Left lung (tissue), 10 donors: ENCODE data around the gene KLHL25. TPM values are rescaled to one million over a fixed set of nuclear protein-coding genes. Genes with fewer than 3 reads are reported as not detected.

Experiments
- ATAC-seq: fragments of 200-7000 bp; cut with Tn5 transposase; one replicate; pipeline ENCODE4 v1.9.1; 2020; ENCODE audit warnings: moderate library complexity
- DNase-seq, 4 donors: peaks; one replicate each; pipeline ENCODE4 v3.0.0-alpha.2; 2013 to 2020
- H3K27ac ChIP-seq, 2 donors: fragments of 200-600 bp; sonication (generic) in 1 of 2; one replicate each; pipeline versions ENCODE4 v1.5.0 to v1.8.0; 2020 to 2021
- H3K27me3 ChIP-seq, 2 donors: fragments of 200-600 bp; sonication (generic) in 1 of 2; one replicate each; pipeline versions ENCODE4 v1.5.0 to v1.8.0; 2020 to 2021
- H3K36me3 ChIP-seq, 2 donors: fragments of 200-600 bp; sonication (generic) in 1 of 2; one replicate each; pipeline versions ENCODE4 v1.5.0 to v1.8.0; 2020 to 2021
- H3K4me1 ChIP-seq, 2 donors: fragments of 200-600 bp; one replicate each; pipeline ENCODE4 v1.8.0; 2021
- H3K4me3 ChIP-seq, 2 donors: fragments of 200-600 bp; sonication (generic) in 1 of 2; one replicate each; pipeline versions ENCODE4 v1.5.0 to v1.8.0; 2020 to 2021; ENCODE audit warnings: mild to moderate bottlenecking in 1 of 2
- H3K9me3 ChIP-seq, 2 donors: fragments of 200-600 bp; sonication (generic) in 1 of 2; one replicate each; pipeline versions ENCODE4 v1.5.0 to v1.8.0; 2020 to 2021
- intact Hi-C, 2 donors: fragments of 100-400 bp; cut with DNase I; formaldehyde crosslinking; loops; one replicate each; pipeline versions ENCODE4 v1.11.2 to v1.14.2; 2022
- polyA plus RNA-seq, 6 donors: library from polyadenylated mRNA; unstranded; fragments of 120-200 nt; gene quantifications; one replicate each; pipeline ENCODE4 v1.2.1, GENCODE V29; 2013; ENCODE audit not compliant: insufficient read length in 6 of 6
- total RNA-seq, 2 donors: library from RNA; stranded (reverse); fragmentation: NEBNext Ultra II Directional; extraction: Animal tissue kit (Norgen Biotek cat#: 25700); gene quantifications; one replicate each; pipeline ENCODE4 v1.2.1, GENCODE V29; 2021
- TF ChIP-seq, protein P1 (sequence below), 2 donors: fragments of 200-600 bp; sonication (generic) in 1 of 2; IDR thresholded peaks; one replicate each; pipeline versions ENCODE4 v1.5.0 to v1.8.0; 2021; ENCODE audit warnings: antibody characterized with exemption in 2 of 2
- donor health status: DM: no; HTN: yes; CAD: no.
- donor health status: DM: no; HTN: no; CAD: no.

The KLHL25 gene
- total and polyA plus RNA-seq, 8 donors, result 4.4 to 7.9 (median 6.0) TPM

DNA sequence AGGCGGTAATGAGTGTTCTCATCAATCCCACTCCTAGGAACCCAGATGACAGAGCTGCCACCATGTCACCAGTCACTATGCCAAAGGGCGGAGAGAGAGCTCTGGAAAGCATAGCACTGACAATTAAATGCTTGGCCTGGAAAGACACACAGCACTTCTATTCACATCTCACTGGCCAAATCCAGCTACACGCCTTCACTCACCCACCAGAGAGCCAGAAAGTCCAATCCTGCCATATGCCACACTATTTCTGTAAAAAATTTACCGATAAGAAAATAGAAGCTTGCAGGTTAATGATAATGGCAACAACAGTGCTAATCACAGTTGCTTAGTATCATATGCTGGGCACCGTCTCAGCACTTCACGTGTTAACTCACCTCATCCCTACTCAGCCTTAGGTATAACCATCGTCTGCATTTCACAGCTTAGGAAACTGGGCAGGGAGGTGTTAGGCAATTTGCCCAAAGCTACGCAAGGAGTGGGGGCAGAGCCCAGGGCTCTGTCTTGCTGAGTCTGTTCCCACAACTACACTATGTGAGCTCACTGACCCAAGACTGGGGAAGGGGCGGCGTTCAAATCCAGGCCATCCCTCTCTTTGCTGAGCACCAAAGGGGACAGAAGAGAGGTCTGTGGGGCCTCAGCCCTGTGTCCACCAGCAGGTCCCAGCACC, 16.5 kb downstream of the KLHL25 start:
- peak; percentile 27 for ATAC-seq
- Histone ChIP-seq H3K4me3 (no peak overlapping the region), H3K36me3 (no peaks in the 10 kb centered on the region), H3K27ac (no peak overlapping the region), H3K9me3 (no peaks in the 10 kb centered on the region), H3K4me1 (peaks cover 0 to 22% of the 10 kb centered on the region in 2 donors), H3K27me3 (no peaks in the 10 kb centered on the region)
- DNase-seq, result peak in 1 of 4 donors; percentile 49
- TF ChIP-seq, protein P1, sequence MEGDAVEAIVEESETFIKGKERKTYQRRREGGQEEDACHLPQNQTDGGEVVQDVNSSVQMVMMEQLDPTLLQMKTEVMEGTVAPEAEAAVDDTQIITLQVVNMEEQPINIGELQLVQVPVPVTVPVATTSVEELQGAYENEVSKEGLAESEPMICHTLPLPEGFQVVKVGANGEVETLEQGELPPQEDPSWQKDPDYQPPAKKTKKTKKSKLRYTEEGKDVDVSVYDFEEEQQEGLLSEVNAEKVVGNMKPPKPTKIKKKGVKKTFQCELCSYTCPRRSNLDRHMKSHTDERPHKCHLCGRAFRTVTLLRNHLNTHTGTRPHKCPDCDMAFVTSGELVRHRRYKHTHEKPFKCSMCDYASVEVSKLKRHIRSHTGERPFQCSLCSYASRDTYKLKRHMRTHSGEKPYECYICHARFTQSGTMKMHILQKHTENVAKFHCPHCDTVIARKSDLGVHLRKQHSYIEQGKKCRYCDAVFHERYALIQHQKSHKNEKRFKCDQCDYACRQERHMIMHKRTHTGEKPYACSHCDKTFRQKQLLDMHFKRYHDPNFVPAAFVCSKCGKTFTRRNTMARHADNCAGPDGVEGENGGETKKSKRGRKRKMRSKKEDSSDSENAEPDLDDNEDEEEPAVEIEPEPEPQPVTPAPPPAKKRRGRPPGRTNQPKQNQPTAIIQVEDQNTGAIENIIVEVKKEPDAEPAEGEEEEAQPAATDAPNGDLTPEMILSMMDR (IDR thresholded peaks at IDR 0.05), result no peak
- intact Hi-C loops, result no loop called here

GRCh38 chr15:85777250-85778106, 17.2 kb downstream of the KLHL25 start:
- intact Hi-C loops, result no loop called here
- TF ChIP-seq, protein P1 (IDR thresholded peaks at IDR 0.05), result no peak
- peaks cover 3 to 22% of the 10 kb centered on the region in 2 donors for H3K4me1 ChIP-seq
- no peak overlapping the region for H3K27ac ChIP-seq
- H3K4me3 ChIP-seq, result no peak overlapping the region
- H3K27me3 ChIP-seq, result no peaks in the 10 kb centered on the region
- ATAC-seq, result peak; percentile 92
- H3K36me3 ChIP-seq, result no peaks in the 10 kb centered on the region
- peak in 2 of 4 donors; percentile 63 to 81 for DNase-seq
- no peaks in the 10 kb centered on the region for H3K9me3 ChIP-seq

DNA sequence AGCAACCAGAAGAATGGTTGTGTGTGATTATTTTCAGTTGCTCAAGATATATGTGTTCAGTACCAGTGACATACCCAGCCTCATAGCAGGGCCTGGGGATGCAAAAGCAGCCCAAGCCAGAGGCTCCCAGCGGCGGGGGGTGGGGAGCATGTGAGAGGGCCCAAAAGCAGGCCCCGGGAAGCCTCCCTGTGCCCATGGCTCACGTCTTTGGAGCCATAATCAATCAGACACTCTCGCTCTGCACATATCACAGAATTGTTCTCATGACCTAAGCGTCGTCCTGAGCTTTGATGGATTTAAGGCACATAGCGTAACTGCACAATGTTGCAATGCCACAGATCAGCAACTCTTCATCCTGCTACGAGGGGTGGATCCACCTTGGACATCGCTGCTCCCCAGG, 20.8 kb downstream of the KLHL25 start:
- no peak overlapping the region for H3K27ac ChIP-seq
- no peaks in the 10 kb centered on the region for H3K27me3 ChIP-seq
- intact Hi-C loops, result no loop called here
- H3K4me3 ChIP-seq, result no peak overlapping the region
- no peaks in the 10 kb centered on the region for H3K9me3 ChIP-seq
- peaks cover 0 to 4% of the 10 kb centered on the region in 2 donors for H3K36me3 ChIP-seq
- TF ChIP-seq, protein P1 (IDR thresholded peaks at IDR 0.05), result no peak
- peaks cover 13 to 33% of the 10 kb centered on the region in 2 donors for H3K4me1 ChIP-seq
- peak in 1 of 4 donors; percentile 15 for DNase-seq
- ATAC-seq, result no peak

GRCh38 chr15:85773249-85773648, 21.5 kb downstream of the KLHL25 start:
- no peaks in the 10 kb centered on the region for H3K27me3 ChIP-seq
- H3K27ac ChIP-seq, result no peak overlapping the region
- peaks cover 13 to 29% of the 10 kb centered on the region in 2 donors for H3K4me1 ChIP-seq
- ATAC-seq (no peak), DNase-seq (peak in 1 of 4 donors; percentile 65)
- intact Hi-C loops, result no loop called here
- no peak overlapping the region for H3K4me3 ChIP-seq
- H3K9me3 ChIP-seq, result no peaks in the 10 kb centered on the region
- TF ChIP-seq, protein P1 (IDR thresholded peaks at IDR 0.05), result no peak
- H3K36me3 ChIP-seq, result peaks cover 0 to 11% of the 10 kb centered on the region in 2 donors

DNA sequence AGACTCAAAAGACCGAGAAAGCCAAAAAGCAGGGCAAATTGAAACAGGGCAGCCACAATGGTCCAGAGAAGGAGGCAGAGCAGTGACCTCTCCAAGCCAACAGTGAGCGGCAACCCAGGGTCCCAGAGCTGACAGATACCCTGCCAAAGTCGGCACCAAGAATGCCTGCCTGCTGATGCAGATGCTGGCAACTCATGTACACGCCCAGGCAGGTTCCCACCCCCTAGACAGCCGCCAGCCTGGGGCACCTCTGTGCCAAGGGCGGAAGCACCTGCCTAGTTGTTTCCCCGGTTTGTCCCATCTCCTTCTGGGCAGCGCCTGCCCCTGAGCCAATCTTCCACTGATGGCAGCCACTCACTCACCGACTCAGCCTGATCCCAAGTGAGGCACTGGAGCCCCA, 22.1 kb downstream of the KLHL25 start:
- peak; percentile 2 for ATAC-seq
- TF ChIP-seq, protein P1 (IDR thresholded peaks at IDR 0.05), result no peak
- no peaks in the 10 kb centered on the region for H3K9me3 ChIP-seq
- H3K36me3 ChIP-seq, result peaks cover 0 to 17% of the 10 kb centered on the region in 2 donors
- peaks cover 13 to 23% of the 10 kb centered on the region in 2 donors for H3K4me1 ChIP-seq
- no peak overlapping the region for H3K4me3 ChIP-seq
- no peaks in the 10 kb centered on the region for H3K27me3 ChIP-seq
- peak in 1 of 4 donors; percentile 76 for DNase-seq
- H3K27ac ChIP-seq, result peak overlapping the region; percentile 18 to 51
- intact Hi-C loops, result no loop called here
